Thyroid gland (tissue), 4 donors: ENCODE results near the gene DNTT.

Source experiments
- POLR2A ChIP-seq, 2 donors: fragments of 450-650 bp; IDR thresholded peaks; one replicate each; pipeline ENCODE4 v1.6.1; 2017; ENCODE audit warnings: antibody characterized with exemption in 2 of 2, mild to moderate bottlenecking in 2 of 2, moderate library complexity in 1 of 2
- TF ChIP-seq, protein P1 (sequence below), 6 experiments: fragments of 200-600 bp in 3 of 6; fragments of 450-650 bp in 3 of 6; sonication (generic) in 3 of 6; IDR thresholded peaks; one replicate each; pipeline ENCODE4 v1.5.1; 2016 to 2019; ENCODE audit warnings: antibody characterized with exemption in 6 of 6, mild to moderate bottlenecking in 2 of 6, inconsistent platforms in 1 of 6, moderate library complexity in 1 of 6

DNA sequence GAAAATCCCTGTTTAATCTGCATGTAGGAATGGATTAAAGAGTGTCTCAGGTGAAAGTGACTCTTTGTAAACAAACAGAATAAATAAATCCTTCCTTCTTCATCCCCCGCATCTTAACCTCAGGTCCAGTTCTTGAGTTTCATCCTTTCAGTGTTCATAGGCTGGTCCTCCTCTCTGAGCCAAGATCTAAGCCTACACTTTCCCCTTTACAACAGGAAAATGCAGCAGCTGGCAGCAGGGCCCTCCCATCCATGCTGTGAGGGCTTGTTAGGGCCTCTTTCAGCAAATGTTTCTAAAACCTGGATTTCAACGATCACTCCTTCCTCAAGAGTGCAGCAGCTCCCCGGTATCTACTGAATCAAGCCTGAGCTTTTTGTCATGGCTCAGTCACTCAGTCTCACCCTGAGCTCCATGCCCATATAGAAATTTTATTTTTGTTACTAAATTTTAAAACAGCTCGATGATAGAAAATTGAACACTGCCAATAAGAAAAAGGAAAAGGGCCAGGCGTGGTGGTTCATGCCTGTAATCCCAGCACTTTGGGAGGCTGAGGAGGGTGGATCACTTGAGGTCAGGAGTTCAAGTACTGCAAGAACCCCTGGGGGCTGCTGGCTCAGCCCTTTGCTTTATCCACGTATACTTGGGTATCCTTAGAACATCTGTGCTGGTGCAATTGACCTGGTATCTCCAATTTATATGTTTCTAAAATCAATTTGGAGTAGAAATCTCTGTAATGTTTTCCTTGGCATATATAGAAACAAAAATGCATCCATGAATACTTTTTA lies 48.5 kb upstream of the DNTT start:
- TF ChIP-seq, protein P1, sequence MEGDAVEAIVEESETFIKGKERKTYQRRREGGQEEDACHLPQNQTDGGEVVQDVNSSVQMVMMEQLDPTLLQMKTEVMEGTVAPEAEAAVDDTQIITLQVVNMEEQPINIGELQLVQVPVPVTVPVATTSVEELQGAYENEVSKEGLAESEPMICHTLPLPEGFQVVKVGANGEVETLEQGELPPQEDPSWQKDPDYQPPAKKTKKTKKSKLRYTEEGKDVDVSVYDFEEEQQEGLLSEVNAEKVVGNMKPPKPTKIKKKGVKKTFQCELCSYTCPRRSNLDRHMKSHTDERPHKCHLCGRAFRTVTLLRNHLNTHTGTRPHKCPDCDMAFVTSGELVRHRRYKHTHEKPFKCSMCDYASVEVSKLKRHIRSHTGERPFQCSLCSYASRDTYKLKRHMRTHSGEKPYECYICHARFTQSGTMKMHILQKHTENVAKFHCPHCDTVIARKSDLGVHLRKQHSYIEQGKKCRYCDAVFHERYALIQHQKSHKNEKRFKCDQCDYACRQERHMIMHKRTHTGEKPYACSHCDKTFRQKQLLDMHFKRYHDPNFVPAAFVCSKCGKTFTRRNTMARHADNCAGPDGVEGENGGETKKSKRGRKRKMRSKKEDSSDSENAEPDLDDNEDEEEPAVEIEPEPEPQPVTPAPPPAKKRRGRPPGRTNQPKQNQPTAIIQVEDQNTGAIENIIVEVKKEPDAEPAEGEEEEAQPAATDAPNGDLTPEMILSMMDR (IDR thresholded peaks at IDR 0.05) = no peak
- TF ChIP-seq POLR2A (IDR thresholded peaks at IDR 0.05) = no peak
